ENCODE data around the gene LAMA2.
A peak's percentile ranks its signal among the peaks of the same experiment; 100 is the strongest.

Gene LAMA2

GRCh38 chr6:129469070-129469662 lies 586.2 kb downstream of the LAMA2 start:
- no peak for DNase-seq

- DNase-seq = no peak
These were observed 589.3 kb downstream of the LAMA2 start for GRCh38 chr6:129472239-129472638.

GRCh38 chr6:129473546-129473945 lies 590.6 kb downstream of the LAMA2 start:
- no peak for DNase-seq

- DNase-seq = no peak
These were observed 592.7 kb downstream of the LAMA2 start for GRCh38 chr6:129475477-129476247.

GRCh38 chr6:129476248-129476564 lies 593.3 kb downstream of the LAMA2 start:
- DNase-seq = no peak

- DNase-seq = no peak
These were observed 593.9 kb downstream of the LAMA2 start for GRCh38 chr6:129476810-129477209.

GRCh38 chr6:129478379-129478778 lies 595.4 kb downstream of the LAMA2 start:
- DNase-seq = no peak

GRCh38 chr6:129481706-129482105 lies 598.8 kb downstream of the LAMA2 start:
- no peak for DNase-seq

GRCh38 chr6:129485746-129486145 lies 602.8 kb downstream of the LAMA2 start:
- no peak for DNase-seq

- no peak for DNase-seq
These were observed 603.4 kb downstream of the LAMA2 start for GRCh38 chr6:129486327-129486726.

GRCh38 chr6:129488313-129488712 lies 605.4 kb downstream of the LAMA2 start:
- DNase-seq = no peak

GRCh38 chr6:129489215-129489765 lies 606.4 kb downstream of the LAMA2 start:
- no peak for DNase-seq

GRCh38 chr6:129490521-129491255 lies 607.8 kb downstream of the LAMA2 start:
- DNase-seq = peak; percentile 70 to 76

- no peak for DNase-seq
These were observed 608.5 kb downstream of the LAMA2 start for GRCh38 chr6:129491436-129491835.

- DNase-seq = no peak
These were observed 609.3 kb downstream of the LAMA2 start for GRCh38 chr6:129492260-129492659.

- DNase-seq = no peak
These were observed 610.5 kb downstream of the LAMA2 start for GRCh38 chr6:129493354-129493902.

- DNase-seq = no peak
These were observed 611.2 kb downstream of the LAMA2 start for GRCh38 chr6:129494099-129494498.

- DNase-seq = no peak
These were observed 611.6 kb downstream of the LAMA2 start for GRCh38 chr6:129494586-129494985.

GRCh38 chr6:129495652-129496051 lies 612.7 kb downstream of the LAMA2 start:
- no peak for DNase-seq

- DNase-seq = no peak
These were observed 614.8 kb downstream of the LAMA2 start for GRCh38 chr6:129497481-129498441.

- DNase-seq = no peak
These were observed 615.6 kb downstream of the LAMA2 start for GRCh38 chr6:129498541-129498940.
